GM23338 (cell line): ENCODE data around the gene TRIM67. TPM values are rescaled to one million over a fixed set of nuclear protein-coding genes. Genes with fewer than 3 reads are reported as not detected.

Source experiments
- ATAC-seq: fragments of 200-7000 bp; cut with Tn5 transposase; 3 replicates; pipeline ENCODE4 v1.9.1; 2020
- DNase-seq: peaks from one replicate; pipeline ENCODE4 v3.0.0-alpha.2; 2015; ENCODE audit warnings: low spot score
- H2AFZ ChIP-seq: fragments of 200-600 bp; sonication (generic); 2 replicates; pipeline ENCODE4 v1.8.0; 2016; ENCODE audit warnings: antibody characterized with exemption, mild to moderate bottlenecking, moderate library complexity
- H3F3A ChIP-seq: fragments of 200-600 bp; sonication (generic); replicated peaks from 2 replicates; pipeline ENCODE4 v1.8.0; 2017; ENCODE audit warnings: antibody characterized with exemption, mixed run types, low read depth
- H3K27ac ChIP-seq: fragments of 200-600 bp; sonication (generic); 2 replicates; pipeline ENCODE4 v1.6.1; 2016; ENCODE audit warnings: low read depth
- H3K27me3 ChIP-seq: fragments of 200-600 bp; sonication (generic); 2 replicates; pipeline ENCODE4 v1.8.0; 2016; ENCODE audit warnings: mild to moderate bottlenecking, mixed run types, moderate library complexity; ENCODE audit not compliant: insufficient read depth
- H3K36me3 ChIP-seq: fragments of 200-600 bp; sonication (generic); 2 replicates; pipeline ENCODE4 v1.8.0; 2016; ENCODE audit warnings: mild to moderate bottlenecking; ENCODE audit not compliant: insufficient read depth
- H3K4me1 ChIP-seq: fragments of 200-600 bp; sonication (generic); 2 replicates; pipeline ENCODE4 v1.8.0; 2016; ENCODE audit warnings: mild to moderate bottlenecking, moderate library complexity; ENCODE audit not compliant: insufficient read depth
- H3K4me2 ChIP-seq: fragments of 200-600 bp; sonication (generic); 2 replicates; pipeline ENCODE4 v1.7.1; 2017; ENCODE audit warnings: mixed run types
- H3K4me3 ChIP-seq: fragments of 200-600 bp; sonication (generic); 2 replicates; pipeline ENCODE4 v1.6.1; 2016; ENCODE audit warnings: mixed run types
- H3K79me2 ChIP-seq: fragments of 200-600 bp; sonication (generic); replicated peaks from 2 replicates; pipeline ENCODE4 v1.8.0; 2017; ENCODE audit warnings: mild to moderate bottlenecking; ENCODE audit not compliant: insufficient read depth
- H3K9me2 ChIP-seq: fragments of 200-600 bp; sonication (generic); 2 replicates; pipeline ENCODE4 v1.8.0; 2017; ENCODE audit not compliant: insufficient read depth
- H4K20me1 ChIP-seq: fragments of 200-600 bp; sonication (generic); replicated peaks from 2 replicates; pipeline ENCODE4 v1.8.0; 2017; ENCODE audit warnings: mild to moderate bottlenecking; ENCODE audit not compliant: insufficient read depth
- H3K27ac Mint-ChIP-seq: 2 replicates; pipeline ENCODE4 v1.8.0; 2020; ENCODE audit warnings: inconsistent platforms, mild to moderate bottlenecking, moderate library complexity, mixed read lengths
- H3K27me3 Mint-ChIP-seq: 3 replicates; pipeline ENCODE4 v1.8.0; 2022; ENCODE audit warnings: low read depth, mild to moderate bottlenecking, moderate library complexity, mixed read lengths, inconsistent platforms; ENCODE audit not compliant: insufficient read depth, poor library complexity
- H3K36me3 Mint-ChIP-seq: 3 replicates; pipeline ENCODE4 v1.8.0; 2021; ENCODE audit warnings: low read depth, mild to moderate bottlenecking, inconsistent platforms, moderate library complexity, mixed read lengths
- H3K4me1 Mint-ChIP-seq: 3 replicates; pipeline ENCODE4 v1.8.0; 2020; ENCODE audit warnings: mild to moderate bottlenecking, inconsistent platforms, mixed read lengths
- H3K4me3 Mint-ChIP-seq: 3 replicates; pipeline ENCODE4 v1.8.0; 2021; ENCODE audit warnings: moderate library complexity, mild to moderate bottlenecking, inconsistent platforms, mixed read lengths
- H3K9me3 Mint-ChIP-seq: 3 replicates; pipeline ENCODE4 v1.8.0; 2020; ENCODE audit warnings: moderate library complexity, mild to moderate bottlenecking, inconsistent platforms, mixed read lengths
- CTCF ChIP-seq, 2 experiments: fragments of 200-600 bp in 1 of 2; sonication (generic) in 1 of 2; conservative IDR thresholded peaks; 2 replicates each; pipeline versions ENCODE4 v1.5.1 to v1.6.1; 2016 to 2017; ENCODE audit warnings: antibody characterized with exemption in 2 of 2, low read depth in 2 of 2, mild to moderate bottlenecking in 2 of 2, moderate library complexity in 1 of 2
- EZH2 ChIP-seq: fragments of 200-600 bp; sonication (generic); IDR thresholded peaks from one replicate; pipeline ENCODE4 v1.8.0; 2017; ENCODE audit warnings: antibody characterized with exemption, mild to moderate bottlenecking, low read depth; ENCODE audit not compliant: unreplicated experiment
- EZH2phosphoT487 ChIP-seq: fragments of 200-600 bp; sonication (generic); IDR thresholded peaks from one replicate; pipeline ENCODE4 v1.8.1; 2018; ENCODE audit warnings: antibody characterized with exemption; ENCODE audit not compliant: unreplicated experiment
- JUNB ChIP-seq: IDR thresholded peaks from one replicate; pipeline ENCODE4 v1.6.1; 2016; ENCODE audit warnings: antibody characterized with exemption; ENCODE audit not compliant: unreplicated experiment
- NANOG ChIP-seq: IDR thresholded peaks from 2 replicates; pipeline ENCODE4 v1.6.1; 2016; ENCODE audit warnings: antibody characterized with exemption, borderline replicate concordance
- POLR2AphosphoS5 ChIP-seq: IDR thresholded peaks from 2 replicates; pipeline ENCODE4 v1.6.1; 2016; ENCODE audit warnings: antibody characterized with exemption, low read depth
- REST ChIP-seq: IDR thresholded peaks from one replicate; pipeline ENCODE4 v1.6.1; 2018; ENCODE audit warnings: antibody characterized with exemption; ENCODE audit not compliant: unreplicated experiment
- STAT1 ChIP-seq: IDR thresholded peaks from one replicate; pipeline ENCODE4 v1.6.1; 2016; ENCODE audit warnings: antibody characterized with exemption; ENCODE audit not compliant: unreplicated experiment
- ZNF114 ChIP-seq: fragments of 250-450 bp; sonication (Bioruptor Pico); IDR thresholded peaks from 2 replicates; pipeline ENCODE4 v1.5.0; 2020; ENCODE audit warnings: mild to moderate bottlenecking, moderate library complexity
- ZNF331 ChIP-seq: fragments of 250-450 bp; sonication (Bioruptor Pico); IDR thresholded peaks from 2 replicates; pipeline ENCODE4 v1.5.0; 2020; ENCODE audit warnings: low read depth, mild to moderate bottlenecking, moderate library complexity
- polyA plus RNA-seq: library from polyadenylated mRNA; unstranded; fragments of >200 nt; fragmentation: Nextera tagmentation; extraction: Ambion mirVana; gene quantifications from 2 replicates; pipeline ENCODE4 v1.2.1, GENCODE V29; 2016
- total RNA-seq: library from RNA; depleted of rRNA; stranded (reverse); fragments of >200 nt; shearing (Covaris generic); gene quantifications from 2 replicates; pipeline ENCODE4 v1.2.3, GENCODE V29; 2014
- TF ChIP-seq, protein P1 (sequence below): IDR thresholded peaks from 2 replicates; pipeline ENCODE4 v1.6.1; 2016; ENCODE audit warnings: antibody characterized with exemption
- TF ChIP-seq, protein P2 (sequence below): fragments of 250-450 bp; sonication (Bioruptor Pico); IDR thresholded peaks from 2 replicates; pipeline ENCODE4 v1.5.0; 2020; ENCODE audit warnings: mild to moderate bottlenecking, moderate library complexity

The TRIM67 gene
- total and polyA plus RNA-seq, 2 experiments from 2014 or later = 0.03 TPM; not detected in 1

DNA sequence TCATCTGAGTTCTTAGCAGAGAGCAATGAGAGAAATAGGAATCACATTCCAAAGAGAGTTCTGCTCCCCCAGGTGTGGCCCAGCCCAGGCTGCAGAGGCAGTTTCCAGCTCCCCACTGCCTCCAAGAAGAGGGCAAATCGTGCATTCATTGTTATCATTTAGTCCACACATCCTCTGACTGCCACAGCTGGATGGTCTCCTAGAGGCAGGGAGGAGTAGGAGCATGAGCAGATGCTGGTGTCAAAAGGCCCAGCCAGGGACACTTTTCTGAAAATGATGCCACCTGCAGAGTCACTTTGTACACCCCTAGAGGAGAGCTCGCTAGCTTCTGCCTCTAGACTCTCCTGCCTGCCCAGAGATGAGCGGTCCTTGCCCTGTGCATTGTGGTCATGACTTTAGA is 45.6 kb downstream of the TRIM67 start:
- Histone ChIP-seq H3K36me3 (no peaks in the 10 kb centered on the region), H3K27me3 (peaks cover 22% of the 10 kb centered on the region), H3K4me1 (peaks cover 4% of the 10 kb centered on the region; the same call in 1 of the 2 replicates), H3K9me2 (no peaks in the 10 kb centered on the region), H4K20me1 (no peaks in the 10 kb centered on the region), H3K4me3 (no peak overlapping the region), H2AFZ (no peak overlapping the region), H3K79me2 (no peaks in the 10 kb centered on the region), H3K4me2 (no peak overlapping the region), H3K27ac (no peak overlapping the region), H3F3A (no peaks in the 10 kb centered on the region)
- H3K4me1 Mint-ChIP-seq = peaks cover 8% of the 10 kb centered on the region
- H3K36me3 Mint-ChIP-seq = no peaks in the 10 kb centered on the region
- no peak overlapping the region for H3K27ac Mint-ChIP-seq
- TF ChIP-seq POLR2AphosphoS5 = no peak
- TF ChIP-seq ZNF331 (CRISPR knock-in tag) = no peak
- no peak for TF ChIP-seq JUNB
- TF ChIP-seq, protein P1, sequence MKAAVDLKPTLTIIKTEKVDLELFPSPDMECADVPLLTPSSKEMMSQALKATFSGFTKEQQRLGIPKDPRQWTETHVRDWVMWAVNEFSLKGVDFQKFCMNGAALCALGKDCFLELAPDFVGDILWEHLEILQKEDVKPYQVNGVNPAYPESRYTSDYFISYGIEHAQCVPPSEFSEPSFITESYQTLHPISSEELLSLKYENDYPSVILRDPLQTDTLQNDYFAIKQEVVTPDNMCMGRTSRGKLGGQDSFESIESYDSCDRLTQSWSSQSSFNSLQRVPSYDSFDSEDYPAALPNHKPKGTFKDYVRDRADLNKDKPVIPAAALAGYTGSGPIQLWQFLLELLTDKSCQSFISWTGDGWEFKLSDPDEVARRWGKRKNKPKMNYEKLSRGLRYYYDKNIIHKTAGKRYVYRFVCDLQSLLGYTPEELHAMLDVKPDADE = no peak
- TF ChIP-seq ZNF114 (CRISPR knock-in tag) = no peak
- TF ChIP-seq EZH2 = no peak
- TF ChIP-seq, protein P2, sequence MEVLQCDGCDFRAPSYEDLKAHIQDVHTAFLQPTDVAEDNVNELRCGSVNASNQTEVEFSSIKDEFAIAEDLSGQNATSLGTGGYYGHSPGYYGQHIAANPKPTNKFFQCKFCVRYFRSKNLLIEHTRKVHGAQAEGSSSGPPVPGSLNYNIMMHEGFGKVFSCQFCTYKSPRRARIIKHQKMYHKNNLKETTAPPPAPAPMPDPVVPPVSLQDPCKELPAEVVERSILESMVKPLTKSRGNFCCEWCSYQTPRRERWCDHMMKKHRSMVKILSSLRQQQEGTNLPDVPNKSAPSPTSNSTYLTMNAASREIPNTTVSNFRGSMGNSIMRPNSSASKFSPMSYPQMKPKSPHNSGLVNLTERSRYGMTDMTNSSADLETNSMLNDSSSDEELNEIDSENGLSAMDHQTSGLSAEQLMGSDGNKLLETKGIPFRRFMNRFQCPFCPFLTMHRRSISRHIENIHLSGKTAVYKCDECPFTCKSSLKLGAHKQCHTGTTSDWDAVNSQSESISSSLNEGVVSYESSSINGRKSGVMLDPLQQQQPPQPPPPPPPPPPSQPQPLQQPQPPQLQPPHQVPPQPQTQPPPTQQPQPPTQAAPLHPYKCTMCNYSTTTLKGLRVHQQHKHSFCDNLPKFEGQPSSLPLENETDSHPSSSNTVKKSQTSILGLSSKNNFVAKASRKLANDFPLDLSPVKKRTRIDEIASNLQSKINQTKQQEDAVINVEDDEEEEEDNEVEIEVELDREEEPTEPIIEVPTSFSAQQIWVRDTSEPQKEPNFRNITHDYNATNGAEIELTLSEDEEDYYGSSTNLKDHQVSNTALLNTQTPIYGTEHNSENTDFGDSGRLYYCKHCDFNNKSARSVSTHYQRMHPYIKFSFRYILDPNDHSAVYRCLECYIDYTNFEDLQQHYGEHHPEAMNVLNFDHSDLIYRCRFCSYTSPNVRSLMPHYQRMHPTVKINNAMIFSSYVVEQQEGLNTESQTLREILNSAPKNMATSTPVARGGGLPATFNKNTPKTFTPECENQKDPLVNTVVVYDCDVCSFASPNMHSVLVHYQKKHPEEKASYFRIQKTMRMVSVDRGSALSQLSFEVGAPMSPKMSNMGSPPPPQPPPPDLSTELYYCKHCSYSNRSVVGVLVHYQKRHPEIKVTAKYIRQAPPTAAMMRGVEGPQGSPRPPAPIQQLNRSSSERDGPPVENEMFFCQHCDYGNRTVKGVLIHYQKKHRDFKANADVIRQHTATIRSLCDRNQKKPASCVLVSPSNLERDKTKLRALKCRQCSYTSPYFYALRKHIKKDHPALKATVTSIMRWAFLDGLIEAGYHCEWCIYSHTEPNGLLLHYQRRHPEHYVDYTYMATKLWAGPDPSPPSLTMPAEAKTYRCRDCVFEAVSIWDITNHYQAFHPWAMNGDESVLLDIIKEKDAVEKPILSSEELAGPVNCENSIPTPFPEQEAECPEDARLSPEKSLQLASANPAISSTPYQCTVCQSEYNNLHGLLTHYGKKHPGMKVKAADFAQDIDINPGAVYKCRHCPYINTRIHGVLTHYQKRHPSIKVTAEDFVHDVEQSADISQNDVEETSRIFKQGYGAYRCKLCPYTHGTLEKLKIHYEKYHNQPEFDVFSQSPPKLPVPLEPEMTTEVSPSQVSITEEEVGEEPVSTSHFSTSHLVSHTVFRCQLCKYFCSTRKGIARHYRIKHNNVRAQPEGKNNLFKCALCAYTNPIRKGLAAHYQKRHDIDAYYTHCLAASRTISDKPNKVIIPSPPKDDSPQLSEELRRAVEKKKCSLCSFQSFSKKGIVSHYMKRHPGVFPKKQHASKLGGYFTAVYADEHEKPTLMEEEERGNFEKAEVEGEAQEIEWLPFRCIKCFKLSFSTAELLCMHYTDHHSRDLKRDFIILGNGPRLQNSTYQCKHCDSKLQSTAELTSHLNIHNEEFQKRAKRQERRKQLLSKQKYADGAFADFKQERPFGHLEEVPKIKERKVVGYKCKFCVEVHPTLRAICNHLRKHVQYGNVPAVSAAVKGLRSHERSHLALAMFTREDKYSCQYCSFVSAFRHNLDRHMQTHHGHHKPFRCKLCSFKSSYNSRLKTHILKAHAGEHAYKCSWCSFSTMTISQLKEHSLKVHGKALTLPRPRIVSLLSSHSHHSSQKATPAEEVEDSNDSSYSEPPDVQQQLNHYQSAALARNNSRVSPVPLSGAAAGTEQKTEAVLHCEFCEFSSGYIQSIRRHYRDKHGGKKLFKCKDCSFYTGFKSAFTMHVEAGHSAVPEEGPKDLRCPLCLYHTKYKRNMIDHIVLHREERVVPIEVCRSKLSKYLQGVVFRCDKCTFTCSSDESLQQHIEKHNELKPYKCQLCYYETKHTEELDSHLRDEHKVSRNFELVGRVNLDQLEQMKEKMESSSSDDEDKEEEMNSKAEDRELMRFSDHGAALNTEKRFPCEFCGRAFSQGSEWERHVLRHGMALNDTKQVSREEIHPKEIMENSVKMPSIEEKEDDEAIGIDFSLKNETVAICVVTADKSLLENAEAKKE = no peak
- no peak for TF ChIP-seq REST
- no peak for TF ChIP-seq CTCF (conservative IDR thresholded peaks at IDR 0.05; ENCODE audit: low read depth in 2 of 2)
- TF ChIP-seq EZH2phosphoT487 = no peak
- TF ChIP-seq NANOG = no peak
- TF ChIP-seq STAT1 = no peak
- peaks cover 33% of the 10 kb centered on the region for H3K27me3 Mint-ChIP-seq
- no peak for ATAC-seq
- no peaks in the 10 kb centered on the region for H3K9me3 Mint-ChIP-seq
- DNase-seq = no peak
- no peak overlapping the region for H3K4me3 Mint-ChIP-seq
